GM19468 (cell line): ENCODE data around the gene GPBAR1.

Source experiments
- ATAC-seq: cut with Tn5 transposase; IDR thresholded peaks from one replicate; pipeline ENCODE4 v1.9.1; 2021; ENCODE audit warnings: mild to moderate bottlenecking, moderate library complexity, moderate number of reproducible peaks; ENCODE audit not compliant: unreplicated experiment; ENCODE audit errors: extremely low read depth

GPBAR1 gene

DNA sequence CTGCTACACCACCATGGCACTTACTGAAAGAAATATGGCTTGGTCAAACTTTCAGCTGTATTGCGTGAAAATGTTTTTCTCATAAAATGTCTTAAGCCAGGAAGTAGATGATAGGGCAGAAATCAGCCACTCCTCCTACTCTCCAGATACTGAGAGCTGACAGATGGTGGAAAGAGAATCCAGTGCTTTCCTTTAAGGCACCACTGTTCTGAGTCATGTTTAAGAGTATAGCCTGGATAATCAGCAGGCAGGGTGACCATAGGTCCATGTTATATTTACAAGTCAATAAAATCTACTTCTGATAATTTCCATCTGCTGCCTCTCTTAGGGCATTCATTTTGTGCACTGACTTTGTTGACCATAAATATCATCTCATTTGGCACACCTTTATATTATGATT lies 21.9 kb upstream of the GPBAR1 start:
- ATAC-seq, result no peak

DNA sequence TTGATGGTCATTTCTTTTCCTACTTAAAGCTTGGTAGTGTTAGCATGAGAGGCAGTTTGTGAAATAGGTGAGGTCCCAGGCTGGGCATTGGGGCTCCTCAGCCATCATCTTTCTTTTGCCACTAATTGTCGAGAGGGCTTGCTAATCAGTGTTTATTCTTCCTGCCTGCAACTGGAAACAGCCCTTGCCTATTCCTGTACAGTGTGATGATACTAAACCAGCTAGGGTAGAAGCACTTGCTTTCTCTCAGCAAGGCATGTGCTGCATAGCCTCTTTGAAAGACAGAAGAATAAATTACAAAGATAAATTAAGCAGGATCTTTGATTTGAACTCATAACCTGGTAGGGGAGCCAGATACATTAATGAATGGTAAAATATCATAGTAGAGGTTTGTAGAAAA lies 16.6 kb upstream of the GPBAR1 start:
- ATAC-seq, result no peak

DNA sequence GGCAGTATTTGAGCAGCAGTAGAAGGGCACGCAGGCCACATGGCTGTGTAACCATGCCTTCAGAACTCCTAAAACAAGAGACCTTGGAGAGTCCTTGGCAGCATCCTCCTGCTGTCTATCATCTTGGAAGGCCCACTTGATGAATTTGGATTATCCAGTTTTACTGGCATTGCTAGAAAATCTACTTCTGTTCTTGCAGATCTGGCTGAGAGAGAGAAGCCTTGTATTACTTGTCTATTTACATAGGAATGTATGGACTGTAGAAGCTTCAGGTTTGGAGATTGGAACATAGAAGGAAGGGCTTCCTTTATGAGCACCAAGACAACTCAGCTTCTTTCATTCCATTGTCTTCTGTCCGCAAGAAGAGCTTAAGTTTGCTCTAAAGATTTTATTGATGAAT lies 16.1 kb upstream of the GPBAR1 start:
- ATAC-seq, result no peak

DNA sequence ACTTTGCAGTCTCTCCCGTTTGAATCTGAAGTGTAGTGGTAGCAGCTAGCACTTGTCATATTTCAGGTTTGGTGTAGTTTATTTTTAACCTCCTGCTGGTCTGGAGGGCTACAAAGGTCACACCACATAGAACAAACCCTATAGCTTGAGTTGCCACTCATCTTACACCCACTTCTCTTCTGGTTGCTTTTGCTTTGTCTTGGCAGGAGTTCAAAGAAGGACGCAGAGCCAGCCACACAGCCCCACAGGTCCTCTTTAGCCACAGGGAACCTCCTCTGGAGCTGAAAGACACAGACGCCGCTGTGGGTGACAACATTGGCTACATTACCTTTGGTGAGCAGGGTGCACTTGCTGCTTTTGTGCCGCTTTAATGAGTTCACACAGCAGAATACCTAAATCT lies 15.6 kb upstream of the GPBAR1 start:
- no peak for ATAC-seq

DNA sequence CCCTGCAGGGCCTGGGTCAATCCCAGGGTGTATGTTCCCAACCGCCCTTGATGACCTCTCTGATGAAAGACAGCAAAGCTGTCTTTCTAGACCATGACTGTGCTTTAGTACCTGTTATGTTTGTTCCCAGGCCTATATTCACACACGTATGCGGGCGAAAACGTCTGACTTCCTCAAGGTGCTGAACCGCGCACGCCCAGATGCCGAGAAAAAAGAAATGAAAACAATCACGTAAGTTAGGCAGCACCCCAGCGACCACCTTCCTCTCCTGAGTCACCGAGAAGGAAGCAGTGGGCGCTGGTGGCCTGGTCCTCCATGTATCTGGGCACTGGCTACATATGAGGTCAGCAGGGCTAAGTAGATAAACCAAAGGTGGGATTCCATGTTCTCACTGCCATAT lies 11.1 kb upstream of the GPBAR1 start:
- ATAC-seq, result no peak

DNA sequence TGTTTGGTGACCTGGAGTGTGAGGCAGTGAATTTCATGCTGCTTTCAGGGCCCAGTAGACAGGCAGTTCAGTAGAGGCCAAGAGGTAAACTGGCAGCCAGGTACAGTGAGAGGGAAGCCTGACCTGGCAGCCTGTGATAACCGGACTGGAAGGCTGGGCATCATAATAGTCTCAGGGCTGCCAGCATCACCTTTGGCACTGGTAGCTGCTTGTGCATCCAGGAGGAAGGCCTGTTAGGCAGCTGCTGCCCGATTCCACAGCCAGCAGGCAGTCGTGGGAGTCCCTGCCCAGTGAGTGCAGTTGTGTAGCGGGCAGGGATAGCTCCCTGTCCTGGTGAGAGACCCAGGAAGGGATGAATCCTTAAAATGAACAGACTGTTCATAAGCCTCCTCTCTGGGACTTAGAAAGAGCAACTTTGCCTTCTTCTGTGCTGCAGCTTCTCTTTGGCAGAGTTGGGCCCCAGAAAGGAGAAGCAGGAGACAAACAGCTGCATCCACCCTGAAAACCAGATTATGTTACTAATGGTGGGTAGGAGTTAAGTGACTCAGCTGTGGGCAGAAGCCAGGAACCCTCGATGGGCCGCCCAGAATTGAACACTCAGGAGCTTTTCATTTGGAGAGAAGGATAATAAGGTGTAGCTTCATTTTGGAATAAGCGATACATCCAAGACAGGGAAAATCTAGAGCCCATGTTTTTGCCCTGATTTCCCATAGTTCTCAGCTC lies 8.1 kb upstream of the GPBAR1 start:
- no peak for ATAC-seq

DNA sequence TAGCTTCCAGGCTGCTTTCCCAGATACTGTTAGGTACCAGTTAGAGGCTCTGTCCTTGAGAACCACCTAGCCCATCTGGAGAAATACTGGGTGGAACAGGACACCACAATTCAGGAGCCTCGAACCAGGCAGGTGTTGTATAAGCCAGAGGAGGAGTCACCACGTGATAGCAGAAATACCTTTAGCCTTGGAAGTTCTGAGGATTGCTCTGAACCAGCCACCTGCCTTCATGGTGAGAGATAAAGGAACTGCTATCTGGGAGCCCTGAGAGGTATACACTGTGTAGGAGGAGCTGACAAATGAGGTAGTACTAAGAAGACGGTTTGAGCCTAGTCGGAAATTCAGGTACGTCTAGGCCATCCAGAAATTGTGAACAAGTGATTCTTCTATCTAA lies 7.6 kb upstream of the GPBAR1 start:
- no peak for ATAC-seq

DNA sequence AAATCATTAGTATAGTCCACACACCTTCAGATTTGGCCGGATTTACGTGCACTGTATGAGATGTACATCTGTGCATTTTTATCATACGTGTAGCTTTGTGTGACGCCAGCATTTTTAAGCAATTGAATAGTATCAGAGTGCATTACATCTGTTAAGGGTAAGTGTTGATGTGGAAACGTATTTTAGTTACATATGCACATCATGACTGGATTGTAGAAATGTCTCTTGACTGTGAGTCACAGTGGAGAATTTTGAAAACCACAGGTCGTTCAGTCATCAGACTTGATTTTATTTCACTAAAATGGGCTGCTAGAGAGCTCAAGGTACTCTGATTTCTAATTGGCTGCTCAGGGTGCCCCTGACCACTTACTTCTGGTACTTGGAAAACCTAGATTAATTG lies 5.4 kb upstream of the GPBAR1 start:
- ATAC-seq, result no peak

DNA sequence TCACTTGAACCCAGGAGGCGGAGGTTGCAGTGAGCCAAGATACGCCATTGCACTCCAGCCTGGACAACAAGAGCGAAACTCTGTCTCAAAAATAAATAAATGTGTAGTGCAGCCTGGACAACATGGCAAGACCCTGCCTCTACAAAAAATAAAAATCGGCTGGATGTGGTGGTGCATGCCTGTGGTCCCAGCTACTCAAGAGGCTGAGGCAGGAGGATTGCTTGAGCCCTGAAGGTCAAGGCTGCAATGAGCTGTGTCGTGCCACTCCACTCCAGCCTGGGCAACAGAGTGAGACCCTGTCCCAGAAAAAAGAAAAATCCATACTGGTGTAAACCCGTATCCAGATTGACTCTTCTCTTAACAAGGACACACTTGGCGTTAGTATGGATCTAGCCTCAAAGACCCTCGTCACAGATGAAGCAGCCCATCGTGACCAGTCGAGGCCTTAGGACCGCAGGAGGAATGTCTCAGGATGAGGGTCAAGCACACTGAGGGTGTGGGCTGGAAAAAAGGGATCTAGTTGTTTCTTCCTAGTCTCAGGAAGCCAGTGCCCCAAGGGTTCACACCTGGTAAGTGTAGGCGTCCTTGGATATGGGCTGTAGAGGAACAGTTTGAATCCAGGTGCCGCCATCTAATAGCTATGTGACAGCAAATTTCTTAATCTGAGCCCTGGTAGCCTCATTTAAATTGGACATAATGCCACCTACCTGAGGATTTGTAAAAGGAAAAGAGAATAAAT lies 4.0 kb upstream of the GPBAR1 start:
- no peak for ATAC-seq

DNA sequence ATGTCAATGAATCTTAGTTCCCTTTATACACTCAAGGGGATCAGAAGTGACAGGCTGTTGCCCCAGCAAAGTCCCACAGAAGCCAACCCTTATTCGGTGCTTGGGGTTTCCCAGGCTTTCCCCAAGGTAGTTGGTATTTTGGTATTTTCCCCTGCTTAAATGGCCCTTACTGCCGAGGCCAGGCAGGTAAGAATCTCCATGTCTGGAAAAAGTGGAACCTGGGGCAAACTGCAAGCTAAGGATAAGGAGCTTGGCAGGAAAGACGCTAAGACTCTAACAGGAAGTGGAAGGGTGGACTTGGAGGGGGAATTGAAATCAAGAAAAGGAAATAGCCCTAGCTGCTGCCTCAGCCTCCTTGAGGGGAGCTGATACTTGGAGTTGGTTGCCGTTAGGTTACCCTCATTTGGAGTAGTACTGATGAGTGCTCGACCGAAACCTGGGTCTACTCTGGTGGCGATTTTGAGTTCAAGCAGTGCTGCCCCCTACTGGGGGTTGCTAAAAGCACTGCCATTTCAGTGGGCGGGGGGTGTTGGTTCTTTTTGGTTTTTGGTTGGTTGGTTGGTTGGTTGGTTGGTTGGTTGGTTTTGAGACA lies 3.3 kb upstream of the GPBAR1 start:
- ATAC-seq, result peak; percentile 74

DNA sequence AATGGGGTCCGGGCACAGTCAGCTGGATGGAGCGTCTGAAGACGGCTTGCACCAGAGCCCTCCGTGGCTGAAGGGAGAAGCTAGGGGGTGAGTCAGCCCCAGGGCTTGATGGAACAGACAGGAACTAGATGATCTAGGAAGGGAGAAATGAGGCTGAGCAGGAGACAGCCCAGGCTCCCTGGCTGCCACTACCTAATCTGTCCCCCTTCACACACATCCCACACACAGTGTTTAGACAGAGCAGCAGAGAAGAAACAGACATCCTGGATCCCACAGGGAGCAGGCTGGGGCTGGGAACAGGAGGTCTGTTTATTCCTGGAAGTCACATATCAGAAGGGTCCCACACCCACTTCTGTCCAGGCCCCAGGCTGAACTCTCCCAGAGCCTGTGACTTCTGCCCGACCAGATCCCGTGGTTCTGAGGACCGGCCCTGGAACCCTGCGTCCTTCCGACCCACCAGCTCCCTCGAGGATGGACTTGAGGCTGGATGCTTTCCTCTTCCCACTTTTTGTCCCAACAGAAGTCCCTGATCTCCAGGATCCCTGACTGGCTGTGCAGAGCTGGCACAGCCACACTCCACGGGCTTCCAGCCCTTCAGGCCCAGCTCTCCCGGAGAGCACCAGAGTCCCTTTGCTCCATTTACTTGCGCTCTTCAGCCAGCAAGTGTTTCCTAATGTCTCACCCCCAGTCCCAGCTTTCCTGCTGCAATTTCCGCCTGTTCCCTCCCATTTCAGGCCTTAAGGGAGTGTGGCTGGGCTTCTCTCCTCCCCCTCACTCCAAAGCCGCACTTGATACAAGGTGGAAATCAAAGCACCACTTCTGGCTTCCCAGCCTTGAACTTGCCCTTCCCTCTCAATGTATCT lies 1.5 kb upstream of the GPBAR1 start:
- ATAC-seq, result no peak

DNA sequence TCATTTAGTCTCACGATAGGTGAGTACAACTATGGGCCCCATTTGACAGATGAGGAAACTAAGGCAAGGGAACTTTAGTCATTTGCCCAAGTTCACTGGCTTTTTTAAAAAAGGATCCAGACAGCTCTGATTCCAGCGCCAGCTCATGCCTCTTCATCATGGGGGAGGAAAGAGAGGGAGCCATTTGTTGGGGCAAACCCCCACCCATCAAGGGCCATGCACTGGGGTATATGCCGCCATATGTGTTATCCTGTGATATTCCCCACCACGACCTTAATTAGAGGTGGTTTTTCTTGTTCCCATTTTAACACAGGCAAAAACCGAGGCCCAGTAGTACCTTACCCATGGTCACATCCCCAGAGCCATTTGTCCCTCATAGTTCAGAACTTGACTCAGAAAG lies 649 bp upstream of the GPBAR1 start:
- ATAC-seq, result no peak

DNA sequence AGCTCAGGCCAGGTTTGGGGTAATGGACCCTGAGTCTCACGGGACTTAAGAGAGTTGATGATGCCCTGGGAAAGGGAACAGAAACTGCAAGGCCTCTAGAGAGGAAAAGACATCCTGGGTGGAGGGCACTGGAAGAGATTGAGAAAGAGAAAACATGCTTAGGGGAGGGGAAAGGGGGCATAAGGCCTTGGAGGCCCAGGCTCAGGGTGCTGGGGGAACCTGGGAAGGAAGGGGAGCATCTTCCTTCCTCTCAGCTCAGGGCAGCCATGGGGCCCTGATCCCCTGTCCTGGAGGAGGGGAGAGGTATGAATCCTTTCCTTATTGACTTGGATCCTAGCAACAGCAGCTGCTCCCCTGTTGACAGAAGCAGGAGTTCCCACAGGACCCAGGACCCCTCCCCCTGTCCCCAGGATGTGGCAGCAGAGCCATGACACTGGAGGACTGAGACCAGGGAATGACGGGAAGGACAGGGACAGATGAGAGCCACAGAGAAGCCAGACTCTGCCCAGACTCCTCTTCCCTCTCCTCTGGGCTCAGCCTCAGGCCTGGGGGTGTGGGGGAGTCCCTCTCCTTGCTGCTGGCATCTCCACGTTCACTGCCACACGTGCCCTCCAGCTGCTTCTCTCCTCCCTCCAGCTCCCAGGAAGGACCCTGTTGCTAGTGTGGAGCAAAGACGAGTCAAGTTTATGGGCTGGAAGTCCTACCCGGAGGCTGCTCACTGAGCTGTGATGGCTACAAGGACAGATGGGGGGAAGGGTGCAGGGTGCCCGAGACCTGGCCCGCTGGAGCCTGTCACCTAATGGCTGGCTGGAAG lies 815 bp downstream of the GPBAR1 start:
- ATAC-seq, result no peak

DNA sequence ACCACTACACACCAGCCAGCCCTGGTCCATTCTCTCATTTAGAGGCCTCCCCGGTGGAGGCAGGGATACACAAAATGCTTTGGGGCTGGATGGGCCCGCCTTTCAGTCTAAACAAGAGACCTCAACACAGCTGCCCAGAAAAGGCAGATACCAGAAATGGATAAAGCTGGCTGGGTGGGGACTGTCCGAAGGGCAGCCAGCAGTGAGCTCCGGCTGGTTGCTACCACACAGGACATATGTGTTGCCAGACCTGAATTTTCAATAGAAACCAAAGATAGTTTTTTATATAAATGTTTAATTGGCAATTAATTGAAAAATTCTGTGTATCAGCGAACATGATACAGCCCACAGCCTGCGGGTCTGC lies 1.4 kb downstream of the GPBAR1 start:
- no peak for ATAC-seq

DNA sequence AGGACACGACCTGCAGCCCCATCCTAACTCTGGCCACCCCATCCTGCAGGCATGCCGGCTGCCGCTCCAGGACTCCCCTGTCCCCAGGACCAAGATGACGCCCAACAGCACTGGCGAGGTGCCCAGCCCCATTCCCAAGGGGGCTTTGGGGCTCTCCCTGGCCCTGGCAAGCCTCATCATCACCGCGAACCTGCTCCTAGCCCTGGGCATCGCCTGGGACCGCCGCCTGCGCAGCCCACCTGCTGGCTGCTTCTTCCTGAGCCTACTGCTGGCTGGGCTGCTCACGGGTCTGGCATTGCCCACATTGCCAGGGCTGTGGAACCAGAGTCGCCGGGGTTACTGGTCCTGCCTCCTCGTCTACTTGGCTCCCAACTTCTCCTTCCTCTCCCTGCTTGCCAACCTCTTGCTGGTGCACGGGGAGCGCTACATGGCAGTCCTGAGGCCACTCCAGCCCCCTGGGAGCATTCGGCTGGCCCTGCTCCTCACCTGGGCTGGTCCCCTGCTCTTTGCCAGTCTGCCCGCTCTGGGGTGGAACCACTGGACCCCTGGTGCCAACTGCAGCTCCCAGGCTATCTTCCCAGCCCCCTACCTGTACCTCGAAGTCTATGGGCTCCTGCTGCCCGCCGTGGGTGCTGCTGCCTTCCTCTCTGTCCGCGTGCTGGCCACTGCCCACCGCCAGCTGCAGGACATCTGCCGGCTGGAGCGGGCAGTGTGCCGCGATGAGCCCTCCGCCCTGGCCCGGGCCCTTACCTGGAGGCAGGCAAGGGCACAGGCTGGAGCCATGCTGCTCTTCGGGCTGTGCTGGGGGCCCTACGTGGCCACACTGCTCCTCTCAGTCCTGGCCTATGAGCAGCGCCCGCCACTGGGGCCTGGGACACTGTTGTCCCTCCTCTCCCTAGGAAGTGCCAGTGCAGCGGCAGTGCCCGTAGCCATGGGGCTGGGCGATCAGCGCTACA lies 2.1 kb downstream of the GPBAR1 start:
- ATAC-seq, result no peak

DNA sequence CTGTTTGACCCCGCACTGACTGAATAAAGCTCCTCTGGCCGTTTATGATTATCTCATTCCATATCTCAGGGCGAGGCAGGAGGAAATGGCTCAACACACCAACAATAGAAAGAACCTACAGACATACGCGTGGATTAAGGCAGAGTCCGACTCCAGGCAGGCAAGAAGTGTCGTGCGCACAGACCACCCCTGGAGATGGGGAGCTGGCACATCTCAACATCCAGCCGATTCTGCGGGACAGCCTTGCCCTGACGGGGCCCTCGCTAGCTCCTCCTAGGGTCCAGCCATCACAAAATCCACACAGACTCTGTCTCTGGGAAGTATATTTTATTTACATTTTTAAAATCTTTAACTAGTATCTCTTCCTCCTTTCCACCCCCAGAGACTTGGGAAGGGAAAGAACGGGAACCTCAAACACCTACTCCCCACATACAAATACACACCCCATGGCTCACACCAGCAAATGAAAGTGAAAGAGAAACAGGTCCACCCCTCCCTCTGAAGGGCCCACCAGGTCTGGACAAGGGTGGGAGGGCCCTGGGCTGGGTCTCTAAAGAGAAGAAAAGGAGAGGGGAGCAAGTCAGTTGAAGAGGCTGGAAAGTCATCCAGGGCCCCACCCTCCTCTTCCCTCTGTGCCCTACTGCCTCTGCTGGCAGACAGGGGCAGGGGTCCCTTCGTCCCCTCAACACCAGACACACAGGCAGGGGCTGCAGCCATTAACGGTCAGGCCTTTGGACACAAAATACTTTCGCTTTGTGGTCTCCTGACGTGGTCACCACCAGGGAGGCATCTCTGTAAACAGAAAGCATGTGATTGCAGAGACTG lies 3.2 kb downstream of the GPBAR1 start:
- no peak for ATAC-seq

DNA sequence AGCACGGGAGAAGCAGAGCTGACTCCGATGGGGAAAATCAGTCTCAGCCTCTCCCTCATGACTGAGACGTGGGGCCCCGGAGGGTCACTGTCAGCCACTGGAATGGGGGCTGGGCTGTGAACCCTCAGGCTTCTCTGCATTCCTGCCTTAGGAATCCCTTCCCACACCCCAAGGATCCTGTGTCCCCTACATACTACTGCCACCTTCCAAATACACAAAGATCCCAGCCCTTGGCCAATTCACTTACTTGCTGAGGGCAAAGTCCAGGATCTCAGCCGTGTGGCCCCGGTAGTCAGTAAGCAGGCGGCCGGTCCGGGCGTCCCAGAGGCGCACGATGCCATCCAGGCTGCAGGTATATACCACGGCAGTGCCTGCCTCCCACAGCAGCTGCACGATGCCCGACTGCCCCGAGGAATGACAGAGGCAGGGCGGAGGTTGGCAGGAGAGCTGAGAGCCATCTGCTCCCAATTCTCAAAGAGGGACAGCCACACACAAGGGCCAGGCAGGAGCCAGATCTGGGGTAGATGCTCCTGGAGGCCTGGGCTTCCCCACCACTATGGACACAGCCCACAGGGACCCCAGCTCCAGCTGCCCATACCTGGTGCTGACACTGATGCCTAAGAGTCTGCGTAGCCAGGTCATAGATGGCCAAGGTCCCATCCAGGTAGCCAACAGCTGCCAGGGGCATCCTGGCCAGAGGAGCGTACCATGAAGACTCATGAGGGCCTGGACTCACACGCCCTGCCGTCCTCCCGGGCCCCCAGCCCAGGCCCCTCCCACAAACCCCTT lies 4.2 kb downstream of the GPBAR1 start:
- no peak for ATAC-seq
